ENCODE data around the gene OOSP4B.
"Not testable (repeated sequence)": the region's sequence is repeated elsewhere in the genome, so short reads cannot be mapped to it uniquely, and the experiment has no call there.

The OOSP4B gene

GRCh38 chr11:60059521-60060240, 42.7 kb downstream of the OOSP4B start:
- in situ Hi-C loops (cut with MboI; ENCODE audit: low sequenced_read_pairs, unreplicated experiment) = no loop called here
- TF ChIP-seq CTCF (IDR thresholded peaks at IDR 0.05; ENCODE audit: borderline replicate concordance, control extremely low read depth, extremely low read depth, insufficient read depth, missing control alignments) = no peak
- no peak for DNase-seq (ENCODE audit: low spot score)

- in situ Hi-C loops (cut with MboI; ENCODE audit: low sequenced_read_pairs, unreplicated experiment) = no loop called here
- DNase-seq (ENCODE audit: low spot score) = no peak
- TF ChIP-seq CTCF (IDR thresholded peaks at IDR 0.05; ENCODE audit: borderline replicate concordance, control extremely low read depth, extremely low read depth, insufficient read depth, missing control alignments) = no peak
Measured at GRCh38 chr11:60064111-60064510, 47.1 kb downstream of the OOSP4B start.

GRCh38 chr11:60065801-60066200, 48.8 kb downstream of the OOSP4B start:
- in situ Hi-C loops (cut with MboI; ENCODE audit: low sequenced_read_pairs, unreplicated experiment) = no loop called here
- no peak for DNase-seq (ENCODE audit: low spot score)
- no peak for TF ChIP-seq CTCF (IDR thresholded peaks at IDR 0.05; ENCODE audit: borderline replicate concordance, control extremely low read depth, extremely low read depth, insufficient read depth, missing control alignments)

- in situ Hi-C loops (cut with MboI; ENCODE audit: low sequenced_read_pairs, unreplicated experiment) = no loop called here
- no peak for DNase-seq (ENCODE audit: low spot score)
- no peak for TF ChIP-seq CTCF (IDR thresholded peaks at IDR 0.05; ENCODE audit: borderline replicate concordance, control extremely low read depth, extremely low read depth, insufficient read depth, missing control alignments)
Measured at GRCh38 chr11:60069450-60069849, 52.5 kb downstream of the OOSP4B start.

GRCh38 chr11:60071644-60072043, 54.7 kb downstream of the OOSP4B start:
- in situ Hi-C loops (cut with MboI; ENCODE audit: low sequenced_read_pairs, unreplicated experiment); DNase-seq (ENCODE audit: low spot score): not testable (repeated sequence)

GRCh38 chr11:60077216-60077817, 60.3 kb downstream of the OOSP4B start:
- TF ChIP-seq CTCF (IDR thresholded peaks at IDR 0.05; ENCODE audit: borderline replicate concordance, control extremely low read depth, extremely low read depth, insufficient read depth, missing control alignments) = no peak
- no peak for DNase-seq (ENCODE audit: low spot score)
- in situ Hi-C loops (cut with MboI; ENCODE audit: low sequenced_read_pairs, unreplicated experiment) = no loop called here

- TF ChIP-seq CTCF (IDR thresholded peaks at IDR 0.05; ENCODE audit: borderline replicate concordance, control extremely low read depth, extremely low read depth, insufficient read depth, missing control alignments) = no peak
- in situ Hi-C loops (cut with MboI; ENCODE audit: low sequenced_read_pairs, unreplicated experiment) = no loop called here
- DNase-seq (ENCODE audit: low spot score) = no peak
Measured at GRCh38 chr11:60077981-60078380, 61.0 kb downstream of the OOSP4B start.

Data from GM13976 (cell line).